H1 (cell line): ENCODE data around the gene TSGA10. TPM values are rescaled to one million over a fixed set of nuclear protein-coding genes. Genes with fewer than 3 reads are reported as not detected.

Experiments
- CTCF ChIA-PET: fragments of 300-600 bp; sonication (Branson Sonifier 250); formaldehyde crosslinking; loops from one replicate; lab custom pipeline; 2021; ENCODE audit not compliant: partially characterized antibody; lab: Charles Lee
- POLR2A ChIA-PET: fragments of 300-600 bp; sonication (Branson Sonifier 250); formaldehyde crosslinking; loops from one replicate; lab custom pipeline; 2021; ENCODE audit warnings: inconsistent platforms; ENCODE audit not compliant: partially characterized antibody; lab: Charles Lee
- DNase-seq, 2 experiments: peaks; one replicate each; pipeline versions ENCODE4 v3.0.0 to v3.0.0-alpha.2; 2010 to 2022; ENCODE audit warnings: low spot score in 2 of 2, low read depth in 1 of 2, mixed read lengths in 1 of 2
- FAIRE-seq: peaks from 2 replicates; lab custom pipeline; 2011; peaks lifted over from hg19 to GRCh38; lab: Jason Lieb, UNC
- H2AFZ ChIP-seq: 2 replicates; pipeline ENCODE4 v1.8.1; 2012; ENCODE audit warnings: low read length, inconsistent platforms
- H2AK5ac ChIP-seq: 2 replicates; pipeline ENCODE4 v1.6.1; 2013; ENCODE audit warnings: low read depth, low read length
- H2BK120ac ChIP-seq: replicated peaks from 2 replicates; pipeline ENCODE3; 2013; ENCODE audit warnings: low read depth, low read length, inconsistent platforms
- H2BK12ac ChIP-seq: 2 replicates; pipeline ENCODE4 v1.6.1; 2013; ENCODE audit warnings: low read depth, low read length
- H2BK15ac ChIP-seq: 2 replicates; pipeline ENCODE4 v1.6.1; 2013; ENCODE audit warnings: low read length
- H2BK20ac ChIP-seq: 2 replicates; pipeline ENCODE4 v1.6.1; 2013; ENCODE audit warnings: low read length
- H2BK5ac ChIP-seq: 2 replicates; pipeline ENCODE4 v1.6.1; 2013; ENCODE audit warnings: low read depth, low read length
- H3K14ac ChIP-seq: 2 replicates; pipeline ENCODE4 v1.6.1; 2013; ENCODE audit warnings: inconsistent platforms; ENCODE audit not compliant: insufficient read length
- H3K18ac ChIP-seq: 2 replicates; pipeline ENCODE4 v1.6.1; 2013; ENCODE audit warnings: low read length; ENCODE audit errors: extremely low read depth
- H3K23ac ChIP-seq: 2 replicates; pipeline ENCODE4 v1.6.1; 2013; ENCODE audit warnings: inconsistent platforms; ENCODE audit not compliant: insufficient read length
- H3K23me2 ChIP-seq: 2 replicates; pipeline ENCODE4 v1.6.1; 2013; ENCODE audit warnings: low read depth, low read length
- H3K27ac ChIP-seq: 2 replicates; pipeline ENCODE4 v1.6.1; 2011; ENCODE audit warnings: low read depth, low read length, inconsistent platforms
- H3K27me3 ChIP-seq, 4 experiments: replicated peaks in 1 of 4; 1 replicate in 1 of 4; 2 replicates in 3 of 4; pipeline versions ENCODE4 v1.6.1 to v1.8.1; 2011 to 2013; ENCODE audit warnings: low read length in 3 of 4, mild to moderate bottlenecking in 3 of 4, inconsistent platforms in 2 of 4, mixed read lengths in 2 of 4, moderate library complexity in 1 of 4; ENCODE audit not compliant: control insufficient read depth in 3 of 4, insufficient read depth in 3 of 4; ENCODE audit errors: extremely low read depth in 1 of 4
- H3K36me3 ChIP-seq, 4 experiments: 2 replicates each; pipeline versions ENCODE4 v1.6.1 to v1.8.1; 2011 to 2013; ENCODE audit warnings: mild to moderate bottlenecking in 4 of 4, low read length in 3 of 4, moderate library complexity in 2 of 4, control low read depth in 1 of 4, inconsistent platforms in 1 of 4; ENCODE audit not compliant: insufficient read depth in 4 of 4, control insufficient read depth in 2 of 4
- H3K4ac ChIP-seq: replicated peaks from 2 replicates; pipeline ENCODE3; 2013; ENCODE audit warnings: low read length, low read depth, mixed read lengths, inconsistent platforms; ENCODE audit not compliant: insufficient read length
- H3K4me1 ChIP-seq, 4 experiments: replicated peaks in 1 of 4; 1 replicate in 1 of 4; 2 replicates in 3 of 4; pipeline versions ENCODE4 v1.6.1 to v1.8.1; 2011 to 2013; ENCODE audit warnings: low read length in 3 of 4, inconsistent platforms in 2 of 4, mixed read lengths in 1 of 4; ENCODE audit not compliant: insufficient read depth in 4 of 4, control insufficient read depth in 3 of 4
- H3K4me2 ChIP-seq, 2 experiments: 2 replicates each; pipeline versions ENCODE4 v1.6.1 to v1.8.1; 2011 to 2013; ENCODE audit warnings: low read depth in 2 of 2, low read length in 2 of 2, control low read depth in 1 of 2, inconsistent platforms in 1 of 2, mild to moderate bottlenecking in 1 of 2; ENCODE audit not compliant: insufficient read depth in 1 of 2
- H3K4me3 ChIP-seq, 4 experiments: fragments of 200-600, 300-600 bp in 1 of 4; sonication (generic), shearing (Covaris generic), sonication (Bioruptor Twin) in 1 of 4; 2 replicates each; pipeline versions ENCODE4 v1.5.1 to v1.8.1; 2011 to 2016; ENCODE audit warnings: low read length in 4 of 4, low read depth in 3 of 4, control low read depth in 2 of 4, inconsistent platforms in 2 of 4, mild to moderate bottlenecking in 2 of 4, mixed read lengths in 1 of 4, moderate library complexity in 1 of 4; ENCODE audit not compliant: insufficient read depth in 2 of 4; ENCODE audit errors: extremely low read depth in 1 of 4
- H3K56ac ChIP-seq: replicated peaks from 2 replicates; pipeline ENCODE3; 2013; ENCODE audit warnings: low read depth, mild to moderate bottlenecking, mixed read lengths, low read length, inconsistent platforms; ENCODE audit not compliant: insufficient read length
- H3K79me1 ChIP-seq: 2 replicates; pipeline ENCODE4 v1.6.1; 2013; ENCODE audit warnings: low read depth, low read length, control low read depth
- H3K79me2 ChIP-seq, 2 experiments: 2 replicates each; pipeline versions ENCODE4 v1.6.1 to v1.8.1; 2012 to 2013; ENCODE audit warnings: low read length in 2 of 2, mild to moderate bottlenecking in 2 of 2, inconsistent platforms in 1 of 2; ENCODE audit not compliant: insufficient read depth in 2 of 2, control insufficient read depth in 1 of 2
- H3K9ac ChIP-seq, 4 experiments: replicated peaks in 1 of 4; 1 replicate in 1 of 4; 2 replicates in 3 of 4; pipeline versions ENCODE4 v1.6.1 to v1.8.1; 2011 to 2013; ENCODE audit warnings: low read depth in 3 of 4, low read length in 3 of 4, control low read depth in 2 of 4, mild to moderate bottlenecking in 2 of 4, moderate library complexity in 2 of 4, inconsistent platforms in 1 of 4; ENCODE audit errors: extremely low read depth in 1 of 4
- H3K9me3 ChIP-seq, 2 experiments: 2 replicates each; pipeline versions ENCODE4 v1.6.1 to v1.8.1; 2012 to 2013; ENCODE audit warnings: mild to moderate bottlenecking in 2 of 2, moderate library complexity in 2 of 2, control low read depth in 1 of 2, inconsistent platforms in 1 of 2, low read depth in 1 of 2, low read length in 1 of 2, mixed read lengths in 1 of 2; ENCODE audit not compliant: insufficient read depth in 2 of 2
- H4K20me1 ChIP-seq, 2 experiments: replicated peaks in 1 of 2; 2 replicates each; pipeline versions ENCODE3 to v1.8.1; 2011 to 2013; ENCODE audit warnings: inconsistent platforms in 2 of 2, low read length in 2 of 2, mild to moderate bottlenecking in 1 of 2; ENCODE audit not compliant: insufficient read depth in 2 of 2, control insufficient read depth in 1 of 2
- H4K5ac ChIP-seq: 2 replicates; pipeline ENCODE4 v1.6.1; 2013; ENCODE audit warnings: low read length, low read depth, mixed read lengths, inconsistent platforms; ENCODE audit not compliant: insufficient read length
- H4K8ac ChIP-seq: 2 replicates; pipeline ENCODE4 v1.8.0; 2013; ENCODE audit warnings: mild to moderate bottlenecking, moderate library complexity, low read length, inconsistent platforms; ENCODE audit not compliant: insufficient read depth; ENCODE audit errors: extremely low read depth
- H4K91ac ChIP-seq: replicated peaks from 2 replicates; pipeline ENCODE3; 2013; ENCODE audit warnings: low read length, mixed read lengths, inconsistent platforms; ENCODE audit not compliant: insufficient read length
- E2F6 ChIP-seq: IDR thresholded peaks from 2 replicates; pipeline ENCODE4 v1.6.1; 2012; ENCODE audit warnings: inconsistent platforms
- POLR2AphosphoS5 ChIP-seq: IDR thresholded peaks from 2 replicates; pipeline ENCODE4 v1.6.1; 2011; ENCODE audit warnings: low read depth, low read length
- RXRA ChIP-seq: IDR thresholded peaks from 2 replicates; pipeline ENCODE4 v1.6.1; 2011; ENCODE audit warnings: low read depth, mild to moderate bottlenecking, low read length, moderate library complexity; ENCODE audit not compliant: insufficient read depth
- SIRT6 ChIP-seq: IDR thresholded peaks from one replicate; pipeline ENCODE4 v1.7.1; 2012; ENCODE audit warnings: low read length, inconsistent platforms
- SP1 ChIP-seq: IDR thresholded peaks from 2 replicates; pipeline ENCODE4 v1.6.1; 2011; ENCODE audit warnings: low read depth, low read length
- SUZ12 ChIP-seq: fragments of 200-600 bp; sonication (generic); IDR thresholded peaks from 2 replicates; pipeline ENCODE4 v1.6.1; 2012; ENCODE audit warnings: mild to moderate bottlenecking, inconsistent platforms, low read length, moderate library complexity, mixed read lengths
- TAF1 ChIP-seq: IDR thresholded peaks from 2 replicates; pipeline ENCODE4 v1.6.1; 2011; ENCODE audit warnings: mild to moderate bottlenecking, low read depth, low read length
- YY1 ChIP-seq: IDR thresholded peaks from 2 replicates; pipeline ENCODE4 v1.6.1; 2011; ENCODE audit warnings: low read depth, mild to moderate bottlenecking, low read length
- WGBS, 2 experiments: shearing (Covaris generic) in 1 of 2; methylation state at CpG; one replicate each; pipeline versions ENCODE4 v1.1.6 to v1.1.7; 2013 to 2015; ENCODE audit warnings: low lambda C conversion rate in 2 of 2, mixed read lengths in 2 of 2, inconsistent platforms in 1 of 2, low coverage in 1 of 2, missing lambda C conversion rate in 1 of 2; ENCODE audit not compliant: insufficient replicate concordance in 2 of 2, insufficient coverage in 1 of 2, insufficient read length in 1 of 2; ENCODE audit errors: extremely low coverage in 1 of 2, missing lambda C conversion rate in 1 of 2; 5-methylcytosine and 5-hydroxymethylcytosine counted together
- polyA plus RNA-seq, 7 experiments: library from polyadenylated mRNA; depleted of rRNA in 3 of 7; stranded (reverse) in 5 of 7; unstranded in 2 of 7; fragments of >200 nt in 5 of 7; fragments of 200-250 nt in 2 of 7; gene quantifications; 1 replicate in 5 of 7; 2 replicates in 1 of 7; 4 replicates in 1 of 7; pipeline versions ENCODE4 v1.2.1 to v1.2.3, GENCODE V29; 2011 to 2013; ENCODE audit warnings: missing spikeins in 2 of 7, mixed read lengths in 2 of 7
- total RNA-seq: library from RNA; stranded (reverse); fragmentation: NEBNext Ultra II Directional; extraction: Animal tissue kit (Norgen Biotek cat#: 25700); gene quantifications from 2 replicates; pipeline ENCODE4 v1.2.1, GENCODE V29; 2021

The TSGA10 gene
- total and polyA plus RNA-seq, 2 of the 8 experiments (the other 6 are each of a cell fraction or from before 2014, with no cell fraction given): 2.2 to 7.4 TPM

- Histone ChIP-seq H2AK5ac (no peak overlapping the region), H2BK5ac (no peak overlapping the region), H3K4me3 (no peak overlapping the region), H4K20me1 (no peaks in the 10 kb centered on the region), H4K91ac (no peak overlapping the region), H3K4me1 (no peaks in the 10 kb centered on the region), H4K8ac (no peak overlapping the region), H2BK20ac (no peak overlapping the region), H3K79me2 (no peaks in the 10 kb centered on the region), H2BK12ac (no peak overlapping the region), H3K9ac (no peak overlapping the region), H3K23me2 (no peaks in the 10 kb centered on the region), H3K23ac (no peak overlapping the region), H2BK120ac (no peak overlapping the region), H3K9me3 (no peaks in the 10 kb centered on the region), H3K4ac (no peak overlapping the region), H3K79me1 (no peaks in the 10 kb centered on the region), H4K5ac (no peak overlapping the region), H3K36me3 (no peaks in the 10 kb centered on the region), H3K56ac (no peak overlapping the region), H3K4me2 (no peak overlapping the region), H3K27me3 (no peaks in the 10 kb centered on the region; a peak in 1 of 7 replicates), H2BK15ac (no peak overlapping the region), H3K14ac (no peak overlapping the region), H3K18ac (no peak overlapping the region), H3K27ac (no peak overlapping the region), H2AFZ (no peak overlapping the region)
- no peak for DNase-seq
- WGBS, 2 experiments: 70% methylated on average over 4 of the region's 4 CpGs; no CpG with 5 or more reads in 1 of the 2 experiments
- ChIA-PET POLR2A (no interaction called here), CTCF (no interaction called here)
- no peak for FAIRE-seq
- no peak for TF ChIP-seq SIRT6
- TF ChIP-seq SUZ12: no peak
- TF ChIP-seq TAF1: no peak
- TF ChIP-seq E2F6: no peak
- no peak for TF ChIP-seq POLR2AphosphoS5
- TF ChIP-seq RXRA: no peak
- no peak for TF ChIP-seq YY1
- TF ChIP-seq SP1: no peak
These were observed 201.8 kb downstream of the TSGA10 start for GRCh38 chr2:98952966-98953365.
